Neural cell (in vitro differentiated cells): Measurements from ENCODE around the gene GK. TPM values are rescaled to one million over a fixed set of nuclear protein-coding genes. Genes with fewer than 3 reads are reported as not detected.

Source experiments
- H2AFZ ChIP-seq: fragments of 200-600, 300-800 bp; sonication (generic), shearing (Covaris generic); 2 replicates; pipeline ENCODE4 v1.6.0; 2014; ENCODE audit warnings: low read depth, mild to moderate bottlenecking, antibody characterized with exemption, low read length, moderate library complexity
- H3F3A ChIP-seq: fragments of 200-600 bp; shearing (Covaris generic); 2 replicates; pipeline ENCODE4 v1.6.1; 2016; ENCODE audit warnings: mild to moderate bottlenecking, moderate library complexity, mixed read lengths, antibody characterized with exemption, low read length; ENCODE audit not compliant: insufficient read depth, poor library complexity, severe bottlenecking
- H3K27ac ChIP-seq: fragments of 200-600, 300-800 bp; sonication (generic), shearing (Covaris generic); 2 replicates; pipeline ENCODE4 v1.5.1; 2014; ENCODE audit warnings: mild to moderate bottlenecking, low read length, moderate library complexity
- H3K27me3 ChIP-seq: fragments of 300-800, 200-600 bp; sonication (generic), shearing (Covaris generic); 2 replicates; pipeline ENCODE4 v1.6.0; 2014; ENCODE audit warnings: mild to moderate bottlenecking, low read depth, low read length, moderate library complexity; ENCODE audit not compliant: insufficient read depth
- H3K36me3 ChIP-seq: fragments of 300-800, 200-600 bp; sonication (generic), shearing (Covaris generic); 2 replicates; pipeline ENCODE4 v1.5.1; 2014; ENCODE audit warnings: mild to moderate bottlenecking, antibody characterized with exemption, low read length, moderate library complexity; ENCODE audit not compliant: insufficient read depth
- H3K4me2 ChIP-seq: fragments of 300-800, 200-600 bp; sonication (generic), shearing (Covaris generic); 2 replicates; pipeline ENCODE4 v1.6.0; 2014; ENCODE audit warnings: mild to moderate bottlenecking, low read length
- H3K4me3 ChIP-seq: fragments of 300-800, 200-600 bp; sonication (generic), shearing (Covaris generic); 2 replicates; pipeline ENCODE4 v1.5.1; 2014; ENCODE audit warnings: mild to moderate bottlenecking, low read length, moderate library complexity
- H3K79me2 ChIP-seq: fragments of 200-600 bp; shearing (Covaris generic); replicated peaks from 2 replicates; pipeline ENCODE4 v1.6.0; 2014; ENCODE audit warnings: mild to moderate bottlenecking, low read length, moderate library complexity; ENCODE audit not compliant: insufficient read depth
- H3K9ac ChIP-seq: fragments of 300-800, 200-600 bp; sonication (generic), shearing (Covaris generic); 2 replicates; pipeline ENCODE4 v1.6.1; 2016; ENCODE audit warnings: mild to moderate bottlenecking, low read length, mixed read lengths
- H3K9me2 ChIP-seq: fragments of 200-600 bp; shearing (Covaris generic); 2 replicates; pipeline ENCODE4 v1.6.1; 2016; ENCODE audit warnings: mild to moderate bottlenecking, low read length, mixed read lengths; ENCODE audit not compliant: insufficient read depth
- H3K9me3 ChIP-seq: fragments of 200-600, 300-800 bp; sonication (generic), shearing (Covaris generic); 2 replicates; pipeline ENCODE4 v1.6.1; 2016; ENCODE audit warnings: mild to moderate bottlenecking, mixed run types, low read length, moderate library complexity, mixed read lengths
- H4K20me1 ChIP-seq: fragments of 200-600 bp; shearing (Covaris generic); 2 replicates; pipeline ENCODE4 v1.6.1; 2016; ENCODE audit warnings: mild to moderate bottlenecking, mixed run types; ENCODE audit not compliant: insufficient read depth
- CTCF ChIP-seq: fragments of 450-650 bp; IDR thresholded peaks from 2 replicates; pipeline ENCODE4 v1.5.1; 2014; ENCODE audit warnings: antibody characterized with exemption, mild to moderate bottlenecking, moderate library complexity; ENCODE audit not compliant: poor library complexity, severe bottlenecking
- EP300 ChIP-seq: fragments of 450-650 bp; conservative IDR thresholded peaks from 2 replicates; pipeline ENCODE4 v1.6.1; 2014; ENCODE audit warnings: antibody characterized with exemption, mild to moderate bottlenecking, moderate library complexity; ENCODE audit not compliant: poor library complexity, severe bottlenecking
- EZH2 ChIP-seq: fragments of 200-600, 300-800 bp; shearing (Covaris generic), sonication (generic); IDR thresholded peaks from 2 replicates; pipeline ENCODE4 v1.6.1; 2014; ENCODE audit warnings: antibody characterized with exemption, low read length, borderline replicate concordance, mild to moderate bottlenecking; ENCODE audit not compliant: insufficient read depth, poor library complexity, severe bottlenecking
- MXI1 ChIP-seq: fragments of 450-650 bp; conservative IDR thresholded peaks from 2 replicates; pipeline ENCODE4 v1.6.1; 2014; ENCODE audit warnings: antibody characterized with exemption, mild to moderate bottlenecking; ENCODE audit not compliant: poor library complexity, severe bottlenecking
- RAD21 ChIP-seq: fragments of 450-650 bp; conservative IDR thresholded peaks from 2 replicates; pipeline ENCODE4 v1.6.1; 2014; ENCODE audit warnings: antibody characterized with exemption, mild to moderate bottlenecking, moderate library complexity
- REST ChIP-seq: IDR thresholded peaks from 2 replicates; pipeline ENCODE4 v1.6.1; 2012; ENCODE audit warnings: borderline replicate concordance
- SMC3 ChIP-seq: fragments of 450-650 bp; conservative IDR thresholded peaks from 2 replicates; pipeline ENCODE4 v1.6.1; 2014; ENCODE audit warnings: antibody characterized with exemption, mild to moderate bottlenecking, moderate library complexity; ENCODE audit not compliant: poor library complexity
- TAF1 ChIP-seq: IDR thresholded peaks from 2 replicates; pipeline ENCODE4 v1.6.1; 2012; ENCODE audit warnings: low read depth
- polyA plus RNA-seq: library from polyadenylated mRNA; depleted of rRNA; stranded (reverse); fragments of >200 nt; gene quantifications from 2 replicates; pipeline ENCODE4 v1.2.3, GENCODE V29; 2014

Gene GK
- polyA plus RNA-seq, 1 donor from 2014 or later: 6.3 TPM

DNA sequence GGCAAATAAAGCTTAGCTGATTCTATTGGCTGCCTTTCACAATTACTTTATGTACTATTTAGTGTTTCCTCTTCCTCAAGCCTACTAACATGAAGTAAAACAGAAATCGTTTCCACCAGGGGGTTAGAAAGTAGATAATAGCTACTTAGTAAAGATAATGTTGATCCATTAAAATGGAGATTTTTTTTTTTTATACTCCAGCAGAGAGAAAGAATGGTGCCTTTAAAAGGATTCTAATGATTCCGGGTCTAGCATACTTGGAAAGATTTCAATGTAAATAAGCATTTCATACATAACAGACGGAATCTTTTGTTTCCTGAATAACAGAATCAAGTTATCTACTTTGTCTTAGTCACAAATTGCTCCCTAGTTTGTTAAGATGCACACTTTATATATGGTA, 37.1 kb downstream of the GK start:
- Histone ChIP-seq H3F3A (no peaks in the 10 kb centered on the region), H3K9ac (no peak overlapping the region), H3K4me3 (no peak overlapping the region), H3K9me3 (no peaks in the 10 kb centered on the region), H4K20me1 (no peaks in the 10 kb centered on the region), H3K9me2 (no peaks in the 10 kb centered on the region), H2AFZ (no peak overlapping the region), H3K27ac (no peak overlapping the region), H3K4me2 (no peak overlapping the region), H3K36me3 (no peaks in the 10 kb centered on the region), H3K79me2 (no peaks in the 10 kb centered on the region), H3K27me3 (no peaks in the 10 kb centered on the region)
- TF ChIP-seq EP300 (no peak), SMC3 (no peak), CTCF (no peak), RAD21 (no peak), EZH2 (no peak), TAF1 (no peak), REST (no peak), MXI1 (no peak)

DNA sequence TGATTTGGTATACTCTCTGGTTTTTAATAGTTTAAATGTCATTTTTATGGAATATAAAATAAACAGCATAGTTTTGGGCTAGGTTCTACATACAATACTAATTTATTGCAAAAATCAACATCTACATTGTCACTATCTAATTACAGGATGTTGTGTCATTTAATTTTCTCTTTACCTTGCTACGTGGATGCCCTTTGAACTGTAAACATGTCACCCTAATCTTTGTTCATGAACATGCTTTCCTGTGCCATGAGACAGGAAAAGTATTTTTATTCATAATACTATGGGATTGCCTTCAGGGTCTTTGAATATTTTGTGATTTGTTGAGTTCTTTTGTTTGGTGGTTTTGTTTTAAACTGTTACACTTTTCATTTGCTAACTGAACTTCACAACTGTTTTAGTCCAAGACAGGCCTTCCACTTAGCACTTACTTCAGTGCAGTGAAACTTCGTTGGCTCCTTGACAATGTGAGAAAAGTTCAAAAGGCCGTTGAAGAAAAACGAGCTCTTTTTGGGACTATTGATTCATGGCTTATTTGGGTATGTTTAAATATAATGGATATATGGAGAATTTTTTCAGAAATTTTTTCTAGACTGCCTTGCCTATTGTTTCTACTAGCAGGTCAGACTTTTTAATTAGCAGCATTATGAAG, 40.9 kb downstream of the GK start:
- Histone ChIP-seq H3K27me3 (no peaks in the 10 kb centered on the region), H2AFZ (no peak overlapping the region), H3K36me3 (no peaks in the 10 kb centered on the region), H3K4me3 (no peak overlapping the region), H3K9ac (no peak overlapping the region), H3K9me3 (no peaks in the 10 kb centered on the region), H3K79me2 (no peaks in the 10 kb centered on the region), H3K27ac (no peak overlapping the region), H3K9me2 (no peaks in the 10 kb centered on the region), H3F3A (no peaks in the 10 kb centered on the region), H4K20me1 (no peaks in the 10 kb centered on the region), H3K4me2 (no peak overlapping the region)
- TF ChIP-seq MXI1: no peak
- TF ChIP-seq REST: no peak
